Lung (tissue), 12 donors: ENCODE results near the gene CDC42SE1. TPM values are rescaled to one million over a fixed set of nuclear protein-coding genes. Genes with fewer than 3 reads are reported as not detected.

Experiments used
- ATAC-seq: fragments of 200-7000 bp; cut with Tn5 transposase; one replicate; pipeline ENCODE4 v1.9.1; 2020; ENCODE audit warnings: moderate number of reproducible peaks; ENCODE audit not compliant: insufficient read depth, low FRiP score
- DNase-seq, 3 donors: peaks; one replicate each; pipeline ENCODE4 v3.0.0-alpha.2; 2013 to 2017
- H3K27ac ChIP-seq, 2 donors: one replicate each; pipeline ENCODE4 v1.5.1; 2013; ENCODE audit warnings: mild to moderate bottlenecking in 2 of 2, moderate library complexity in 2 of 2, control low read depth in 1 of 2, inconsistent platforms in 1 of 2, low read depth in 1 of 2, low read length in 1 of 2
- H3K27me3 ChIP-seq, 3 donors: one replicate each; pipeline ENCODE4 v1.5.1; 2013; ENCODE audit warnings: low read length in 2 of 3; ENCODE audit not compliant: control insufficient read depth in 3 of 3, insufficient read depth in 3 of 3
- H3K36me3 ChIP-seq, 4 donors: one replicate each; pipeline ENCODE4 v1.5.1; 2013; ENCODE audit warnings: low read length in 4 of 4, mild to moderate bottlenecking in 1 of 4, moderate library complexity in 1 of 4; ENCODE audit not compliant: control insufficient read depth in 4 of 4, insufficient read depth in 4 of 4
- H3K4me1 ChIP-seq, 5 donors: one replicate each; pipeline ENCODE4 v1.5.1; 2013; ENCODE audit warnings: low read length in 5 of 5, mild to moderate bottlenecking in 2 of 5, moderate library complexity in 1 of 5; ENCODE audit not compliant: control insufficient read depth in 5 of 5, insufficient read depth in 5 of 5
- H3K4me3 ChIP-seq: one replicate; pipeline ENCODE4 v1.5.1; 2013; ENCODE audit warnings: mild to moderate bottlenecking, control low read depth, moderate library complexity
- H3K9ac ChIP-seq, 2 donors: one replicate each; pipeline ENCODE4 v1.5.1; 2013; ENCODE audit warnings: low read length in 2 of 2, control low read depth in 1 of 2; ENCODE audit not compliant: insufficient read depth in 1 of 2
- H3K9me3 ChIP-seq, 4 donors: one replicate each; pipeline ENCODE4 v1.5.1; 2013; ENCODE audit warnings: low read length in 3 of 4, mild to moderate bottlenecking in 1 of 4, moderate library complexity in 1 of 4; ENCODE audit not compliant: control insufficient read depth in 4 of 4, insufficient read depth in 3 of 4
- CTCF ChIP-seq: IDR thresholded peaks from 2 replicates; pipeline ENCODE4 v1.5.1; 2012; ENCODE audit warnings: mild to moderate bottlenecking; ENCODE audit errors: control extremely low read depth, extremely low read depth
- WGBS, 2 donors: extraction: QIAGEN DNeasy Blood & Tissue Kit; methylation state at CpG; one replicate each; pipeline ENCODE4 v1.1.7; 2013; 5-methylcytosine and 5-hydroxymethylcytosine counted together
- polyA plus RNA-seq, 2 donors: library from polyadenylated mRNA; stranded (reverse); fragments of 200-250 nt; gene quantifications; one replicate each; pipeline ENCODE4 v1.2.1, GENCODE V29; 2013
- total RNA-seq, 2 donors: library from RNA; depleted of rRNA in 1 of 2; stranded (reverse); fragments of >200 nt in 1 of 2; gene quantifications; one replicate each; pipeline ENCODE4 v1.2.1, GENCODE V29; 2014 to 2021
- donor health status: control.
- donor health status: control.
- donor health status: Bipolar disorder and iron deficiency.
- donor health status: healthy.
- donor health status: DM: yes; HTN: yes; CAD: no.

The CDC42SE1 gene
- total and polyA plus RNA-seq, 4 donors, result 38.4 to 147 (median 95.5) TPM

DNA sequence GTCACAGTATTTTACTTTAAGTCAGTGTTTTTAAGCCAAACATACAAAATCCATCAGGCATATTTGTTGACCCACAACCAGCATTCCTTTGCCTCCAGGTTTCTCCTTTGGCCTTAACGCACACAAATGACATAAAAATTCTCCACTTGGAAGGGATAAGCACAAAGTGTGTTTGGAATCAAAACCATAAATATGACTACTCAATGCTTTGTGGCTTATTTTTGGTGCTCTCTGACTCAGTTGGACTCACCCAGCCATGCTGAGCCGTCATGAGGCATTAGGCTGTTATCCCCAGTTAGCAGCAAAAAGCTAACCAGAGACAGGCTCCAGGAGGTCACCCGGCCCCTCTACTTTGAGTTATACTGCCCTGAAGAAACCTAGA, 50.2 kb downstream of the CDC42SE1 start:
- Histone ChIP-seq H3K27ac (peak overlapping the region; percentile 19 to 75), H3K9ac (peak overlapping the region; percentile 94 to 98), H3K36me3 (no peaks in the 10 kb centered on the region), H3K9me3 (no peaks in the 10 kb centered on the region), H3K27me3 (no peaks in the 10 kb centered on the region), H3K4me1 (peaks cover 6 to 56% (median 20%) of the 10 kb centered on the region in 5 donors), H3K4me3 (peak overlapping the region; percentile 74)
- DNase-seq (no peak), ATAC-seq (no peak)
- no peak for TF ChIP-seq CTCF
- 62 to 76% methylated on average over 3 of the region's 3 CpGs for WGBS, 2 donors

DNA sequence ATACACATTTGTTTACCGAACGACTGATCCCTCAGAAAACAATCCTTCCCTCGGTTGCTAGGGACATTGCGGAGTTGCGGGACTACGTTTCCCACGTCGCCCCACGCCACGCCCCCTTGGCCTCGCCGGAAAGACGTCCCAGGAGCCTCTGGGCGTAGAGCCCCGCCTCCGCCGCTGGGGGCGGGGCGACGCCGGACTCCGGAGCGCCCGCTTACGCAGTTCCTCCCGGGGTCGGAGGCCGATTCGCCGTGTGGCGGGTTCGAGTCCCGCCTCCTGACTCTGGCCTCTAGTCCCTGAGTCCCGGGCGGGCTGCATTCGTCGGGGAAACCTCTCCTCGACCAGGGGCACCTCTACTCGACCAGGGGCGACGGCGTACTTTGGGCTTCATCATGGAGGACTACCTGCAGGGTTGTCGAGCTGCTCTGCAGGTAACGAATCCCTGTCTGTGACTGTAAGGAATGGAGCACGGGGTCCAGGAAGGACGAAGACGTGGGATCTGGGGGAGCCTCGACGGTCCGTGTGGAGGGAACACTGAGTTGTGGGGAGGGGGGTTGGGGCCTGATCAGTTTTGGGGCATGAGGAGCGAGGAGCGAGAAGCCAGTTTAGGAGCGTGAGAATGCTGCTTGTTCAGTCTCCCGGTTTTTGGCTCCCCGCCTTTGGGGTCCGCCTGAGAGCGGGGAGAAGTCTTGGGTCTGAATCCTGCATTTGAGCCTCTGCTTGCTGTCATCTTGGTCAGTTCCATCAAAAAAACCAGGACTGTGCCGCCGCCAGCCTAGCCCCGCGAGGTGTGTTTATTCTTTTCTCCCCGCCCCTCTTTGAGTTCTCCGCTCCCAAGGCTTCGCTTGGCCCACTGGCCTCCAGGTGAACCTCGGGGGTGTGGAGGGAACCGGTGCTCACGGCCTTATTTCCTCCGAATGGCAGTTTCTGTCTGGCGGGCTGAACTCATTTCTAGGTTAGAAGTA, 50.9 kb downstream of the CDC42SE1 start, which contains the start of gene PRUNE1:
PRUNE1 (plus strand) TSS at position 206 of the 962 bp plus-strand sequence; CDS start at position 390, 184 bp downstream.
- Histone ChIP-seq H3K36me3 (no peaks in the 10 kb centered on the region), H3K9me3 (no peaks in the 10 kb centered on the region), H3K9ac (peak within 1 kb of the TSS; percentile 94 to 98), H3K27ac (peak within 1 kb of the TSS; percentile 91 to 92), H3K4me3 (peak within 1 kb of the TSS; percentile 74), H3K4me1 (peaks cover 6 to 56% (median 22%) of the 10 kb centered on the region in 5 donors), H3K27me3 (no peaks in the 10 kb centered on the region)
- no peak for TF ChIP-seq CTCF
- peak; percentile 98 to 99 (median 99) for DNase-seq
- 0% methylated on average over 69 of the region's 69 CpGs for WGBS, 2 donors
- peak; percentile 94 for ATAC-seq

DNA sequence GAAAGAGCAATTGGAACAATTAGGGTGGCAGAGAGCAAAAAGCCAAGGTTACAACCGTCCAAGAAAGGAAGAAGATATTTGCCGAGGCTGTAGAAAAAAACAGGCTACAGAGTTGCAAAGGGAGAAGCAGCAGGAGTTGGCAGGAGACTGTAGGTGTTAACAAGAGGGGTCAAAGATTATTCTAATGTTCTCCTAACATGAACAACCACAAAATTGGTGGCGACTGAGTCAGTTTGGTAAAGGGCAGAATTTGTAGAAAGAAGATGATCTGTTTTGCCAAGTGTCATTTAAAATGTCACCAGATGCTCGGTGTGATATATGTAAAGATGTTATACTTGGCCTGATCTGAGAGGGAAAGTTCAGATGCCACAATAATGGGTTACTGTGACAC, 51.6 kb downstream of the CDC42SE1 start:
- Histone ChIP-seq H3K4me3 (no peak overlapping the region), H3K27ac (peak overlapping the region; percentile 90 to 92), H3K9ac (peak overlapping the region; percentile 88), H3K36me3 (no peaks in the 10 kb centered on the region), H3K27me3 (no peaks in the 10 kb centered on the region), H3K4me1 (peaks cover 6 to 53% (median 23%) of the 10 kb centered on the region in 5 donors), H3K9me3 (no peaks in the 10 kb centered on the region)
- no peak for DNase-seq
- WGBS, 2 donors, result 15 to 20% methylated on average over 4 of the region's 4 CpGs
- ATAC-seq, result no peak
- TF ChIP-seq CTCF, result no peak
